ENCODE results near the gene TLR9. TPM values are rescaled to one million over a fixed set of nuclear protein-coding genes. Genes with fewer than 3 reads are reported as not detected.
"Not testable (repeated sequence)": the region's sequence is repeated elsewhere in the genome, so short reads cannot be mapped to it uniquely, and the experiment has no call there.

The TLR9 gene
- total RNA-seq (0.94 TPM), polyA plus RNA-seq (ENCODE audit: insufficient read depth, low read depth, low replicate concordance) (not detected)
- long read RNA-seq, donor 1, result 0 reads
- long read RNA-seq, donor 2, result 0 reads
- long read RNA-seq, donor 3, result 0 reads
- long read RNA-seq, donor 4, result 0 reads
- long read RNA-seq, donor 5, result 0 reads
- long read RNA-seq, donor 6, result 0 reads
- long read RNA-seq, donor 7, result 0 reads
- long read RNA-seq, donor 8, result 0 reads
- long read RNA-seq, donor 9, result 0 reads
- long read RNA-seq, donor 10, result 0 reads

- no peak within 1 kb of the TSS for H3K27ac ChIP-seq (ENCODE audit: low read depth in 2 of 2, low read length in 2 of 2)
- peaks cover 0 to 15% (median 9%) of the 10 kb centered on the region in 3 donors for H3K36me3 ChIP-seq (ENCODE audit: control insufficient read depth in 2 of 3, insufficient read depth in 3 of 3, low read length in 3 of 3)
- FAIRE-seq (no peak), DNase-seq (no peak)
- no peaks in the 10 kb centered on the region for H3K27me3 ChIP-seq (ENCODE audit: control insufficient read depth, insufficient read depth, low read length)
- no peak within 1 kb of the TSS for H3K9ac ChIP-seq (ENCODE audit: low read length in 3 of 3)
- intact Hi-C loops (cut with DNase I), result loop anchor here (10.0 kb wide), 1 partner anchor 119 kb away; no protein-coding TSS in a partner anchor
- H3K9me3 ChIP-seq (ENCODE audit: control insufficient read depth in 2 of 3, insufficient read depth in 1 of 3, low read length in 3 of 3), result no peaks in the 10 kb centered on the region
- peaks cover 0 to 3% (median 2%) of the 10 kb centered on the region in 3 donors for H3K4me1 ChIP-seq (ENCODE audit: control insufficient read depth in 2 of 3, insufficient read depth in 2 of 3, low read depth in 1 of 3, low read length in 3 of 3)
- H3K4me3 ChIP-seq (ENCODE audit: low read length in 3 of 3), result no peak within 1 kb of the TSS
- TF ChIP-seq, protein P1, sequence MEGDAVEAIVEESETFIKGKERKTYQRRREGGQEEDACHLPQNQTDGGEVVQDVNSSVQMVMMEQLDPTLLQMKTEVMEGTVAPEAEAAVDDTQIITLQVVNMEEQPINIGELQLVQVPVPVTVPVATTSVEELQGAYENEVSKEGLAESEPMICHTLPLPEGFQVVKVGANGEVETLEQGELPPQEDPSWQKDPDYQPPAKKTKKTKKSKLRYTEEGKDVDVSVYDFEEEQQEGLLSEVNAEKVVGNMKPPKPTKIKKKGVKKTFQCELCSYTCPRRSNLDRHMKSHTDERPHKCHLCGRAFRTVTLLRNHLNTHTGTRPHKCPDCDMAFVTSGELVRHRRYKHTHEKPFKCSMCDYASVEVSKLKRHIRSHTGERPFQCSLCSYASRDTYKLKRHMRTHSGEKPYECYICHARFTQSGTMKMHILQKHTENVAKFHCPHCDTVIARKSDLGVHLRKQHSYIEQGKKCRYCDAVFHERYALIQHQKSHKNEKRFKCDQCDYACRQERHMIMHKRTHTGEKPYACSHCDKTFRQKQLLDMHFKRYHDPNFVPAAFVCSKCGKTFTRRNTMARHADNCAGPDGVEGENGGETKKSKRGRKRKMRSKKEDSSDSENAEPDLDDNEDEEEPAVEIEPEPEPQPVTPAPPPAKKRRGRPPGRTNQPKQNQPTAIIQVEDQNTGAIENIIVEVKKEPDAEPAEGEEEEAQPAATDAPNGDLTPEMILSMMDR (IDR thresholded peaks at IDR 0.05; ENCODE audit: borderline replicate concordance, extremely low read depth, insufficient read depth), result no peak
These were observed at the start of gene TLR9 for GRCh38 chr3:52225452-52226228. Gene TLR9 (minus strand): TSS chr3:52225645. CDS start chr3:52225529, 116 bp downstream.

DNA sequence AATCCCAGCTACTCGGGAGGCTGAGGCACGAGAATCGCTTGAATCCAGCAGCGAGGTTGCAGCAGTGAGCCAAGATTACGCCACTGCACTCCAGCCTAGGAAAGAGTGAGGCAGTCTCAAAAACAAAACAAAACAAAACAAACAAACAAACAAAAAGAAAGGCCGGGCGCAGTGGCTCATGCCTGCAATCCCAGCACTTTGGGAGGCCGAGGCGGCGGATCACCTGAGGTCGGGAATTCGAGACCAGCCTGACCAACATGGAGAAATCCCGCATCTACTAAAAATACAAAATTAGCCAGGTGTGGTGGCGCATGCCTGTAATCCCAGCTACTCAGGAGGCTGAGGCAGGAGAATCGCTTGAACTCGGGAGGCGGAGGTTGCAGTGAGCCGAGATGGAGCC is 49.3 kb upstream of the TLR9 start:
- H3K27ac ChIP-seq (ENCODE audit: low read depth in 2 of 2, low read length in 2 of 2); H3K36me3 ChIP-seq (ENCODE audit: control insufficient read depth in 2 of 3, insufficient read depth in 3 of 3, low read length in 3 of 3); FAIRE-seq; intact Hi-C loops (cut with DNase I); H3K4me3 ChIP-seq (ENCODE audit: low read length in 3 of 3); H3K27me3 ChIP-seq (ENCODE audit: control insufficient read depth, insufficient read depth, low read length); DNase-seq; H3K9ac ChIP-seq (ENCODE audit: low read length in 3 of 3); H3K9me3 ChIP-seq (ENCODE audit: control insufficient read depth in 2 of 3, insufficient read depth in 1 of 3, low read length in 3 of 3): not testable (repeated sequence)
- peaks cover 0 to 37% (median 36%) of the 10 kb centered on the region in 3 donors for H3K4me1 ChIP-seq (ENCODE audit: control insufficient read depth in 2 of 3, insufficient read depth in 2 of 3, low read depth in 1 of 3, low read length in 3 of 3)

GRCh38 chr3:52272831-52273230 is 47.4 kb upstream of the TLR9 start:
- no peak overlapping the region for H3K4me3 ChIP-seq (ENCODE audit: low read length in 3 of 3)
- H3K9me3 ChIP-seq (ENCODE audit: control insufficient read depth in 2 of 3, insufficient read depth in 1 of 3, low read length in 3 of 3), result no peaks in the 10 kb centered on the region
- TF ChIP-seq, protein P1 (IDR thresholded peaks at IDR 0.05; ENCODE audit: borderline replicate concordance, extremely low read depth, insufficient read depth), result no peak
- peaks cover 3 to 18% (median 9%) of the 10 kb centered on the region in 3 donors for H3K36me3 ChIP-seq (ENCODE audit: control insufficient read depth in 2 of 3, insufficient read depth in 3 of 3, low read length in 3 of 3)
- H3K4me1 ChIP-seq (ENCODE audit: control insufficient read depth in 2 of 3, insufficient read depth in 2 of 3, low read depth in 1 of 3, low read length in 3 of 3), result peaks cover 0 to 44% (median 34%) of the 10 kb centered on the region in 3 donors
- DNase-seq, result no peak
- no peak overlapping the region for H3K27ac ChIP-seq (ENCODE audit: low read depth in 2 of 2, low read length in 2 of 2)
- FAIRE-seq, result no peak
- no peak overlapping the region for H3K9ac ChIP-seq (ENCODE audit: low read length in 3 of 3)
- intact Hi-C loops (cut with DNase I), result no loop called here
- no peaks in the 10 kb centered on the region for H3K27me3 ChIP-seq (ENCODE audit: control insufficient read depth, insufficient read depth, low read length)

DNA sequence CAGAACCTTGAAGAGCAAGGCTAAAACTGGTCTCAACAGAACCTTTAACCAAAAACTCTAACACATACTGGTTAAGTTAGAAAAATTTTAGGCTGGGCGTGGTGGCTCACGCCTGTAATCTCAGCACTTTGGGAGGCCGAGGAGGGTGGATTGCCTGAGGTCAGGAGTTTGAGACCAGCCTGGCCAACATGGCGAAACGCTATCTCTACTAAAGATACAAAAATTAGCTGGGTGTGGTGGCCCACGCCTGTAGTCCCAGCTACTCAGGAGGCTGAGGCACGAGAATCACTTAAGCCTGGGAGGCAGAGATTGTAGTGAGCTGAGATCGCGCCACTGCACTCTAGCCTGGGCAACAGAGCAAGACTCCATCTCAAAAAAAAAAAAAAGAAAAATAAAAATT is 46.7 kb upstream of the TLR9 start:
- DNase-seq; H3K9ac ChIP-seq (ENCODE audit: low read length in 3 of 3); FAIRE-seq: not testable (repeated sequence)

More for the DNA sequence above, 46.7 kb upstream of the TLR9 start:
- H3K27me3 ChIP-seq (ENCODE audit: control insufficient read depth, insufficient read depth, low read length); H3K27ac ChIP-seq (ENCODE audit: low read depth in 2 of 2, low read length in 2 of 2); H3K4me3 ChIP-seq (ENCODE audit: low read length in 3 of 3); H3K9me3 ChIP-seq (ENCODE audit: control insufficient read depth in 2 of 3, insufficient read depth in 1 of 3, low read length in 3 of 3); intact Hi-C loops (cut with DNase I): not testable (repeated sequence)
- peaks cover 0 to 44% (median 34%) of the 10 kb centered on the region in 3 donors for H3K4me1 ChIP-seq (ENCODE audit: control insufficient read depth in 2 of 3, insufficient read depth in 2 of 3, low read depth in 1 of 3, low read length in 3 of 3)
- peaks cover 3 to 20% (median 14%) of the 10 kb centered on the region in 3 donors for H3K36me3 ChIP-seq (ENCODE audit: control insufficient read depth in 2 of 3, insufficient read depth in 3 of 3, low read length in 3 of 3)

All from kidney (tissue), 22 donors.